ENCODE results near the gene DCAF6. TPM values are rescaled to one million over a fixed set of nuclear protein-coding genes. Genes with fewer than 3 reads are reported as not detected.
"Not testable (repeated sequence)": the region's sequence is repeated elsewhere in the genome, so short reads cannot be mapped to it uniquely, and the experiment has no call there.

The DCAF6 gene
- total RNA-seq, 2 donors from 2014 or later, result 30.7 to 42.8 TPM

DNA sequence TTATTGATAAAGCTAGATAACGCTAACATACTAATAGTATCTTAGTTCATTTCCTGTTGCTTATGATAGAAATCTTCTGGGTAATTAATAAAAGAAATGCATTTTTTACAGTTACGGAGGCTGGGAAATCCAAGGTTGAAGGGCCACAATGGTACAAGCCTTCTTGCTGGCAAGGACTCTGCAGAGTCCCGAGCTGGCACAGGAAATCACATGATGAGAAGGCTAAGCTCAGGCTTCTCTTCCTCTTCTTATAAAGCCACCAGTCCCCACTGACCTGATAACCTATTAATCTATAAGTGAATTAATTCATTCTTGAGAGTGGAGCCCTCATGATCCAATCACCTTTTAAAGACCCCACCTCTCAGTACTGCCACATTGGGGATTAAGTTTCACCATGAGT is 117.6 kb downstream of the DCAF6 start:
- intact Hi-C loops (cut with DNase I), result no loop called here
- Histone ChIP-seq H3K27me3 (no peaks in the 10 kb centered on the region), H3K27ac (no peak overlapping the region), H3K9me3 (no peaks in the 10 kb centered on the region), H3K4me3 (no peak overlapping the region), H3K36me3 (replicated peaks in 1 of 2; ENCODE audit: insufficient read depth in 1 of 2, low read depth in 2 of 2) (no peaks in the 10 kb centered on the region), H3K4me1 (no peaks in the 10 kb centered on the region)
- DNase-seq (no peak), ATAC-seq (no peak)
- 73 to 81% methylated on average over 3 of the region's 3 CpGs for WGBS, 2 donors
- TF ChIP-seq POLR2A (IDR thresholded peaks at IDR 0.05), result no peak
- TF ChIP-seq, protein P1, sequence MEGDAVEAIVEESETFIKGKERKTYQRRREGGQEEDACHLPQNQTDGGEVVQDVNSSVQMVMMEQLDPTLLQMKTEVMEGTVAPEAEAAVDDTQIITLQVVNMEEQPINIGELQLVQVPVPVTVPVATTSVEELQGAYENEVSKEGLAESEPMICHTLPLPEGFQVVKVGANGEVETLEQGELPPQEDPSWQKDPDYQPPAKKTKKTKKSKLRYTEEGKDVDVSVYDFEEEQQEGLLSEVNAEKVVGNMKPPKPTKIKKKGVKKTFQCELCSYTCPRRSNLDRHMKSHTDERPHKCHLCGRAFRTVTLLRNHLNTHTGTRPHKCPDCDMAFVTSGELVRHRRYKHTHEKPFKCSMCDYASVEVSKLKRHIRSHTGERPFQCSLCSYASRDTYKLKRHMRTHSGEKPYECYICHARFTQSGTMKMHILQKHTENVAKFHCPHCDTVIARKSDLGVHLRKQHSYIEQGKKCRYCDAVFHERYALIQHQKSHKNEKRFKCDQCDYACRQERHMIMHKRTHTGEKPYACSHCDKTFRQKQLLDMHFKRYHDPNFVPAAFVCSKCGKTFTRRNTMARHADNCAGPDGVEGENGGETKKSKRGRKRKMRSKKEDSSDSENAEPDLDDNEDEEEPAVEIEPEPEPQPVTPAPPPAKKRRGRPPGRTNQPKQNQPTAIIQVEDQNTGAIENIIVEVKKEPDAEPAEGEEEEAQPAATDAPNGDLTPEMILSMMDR (IDR thresholded peaks at IDR 0.05), result no peak

- H3K9me3 ChIP-seq; H3K4me3 ChIP-seq; H3K36me3 ChIP-seq (replicated peaks in 1 of 2; ENCODE audit: insufficient read depth in 1 of 2, low read depth in 2 of 2); DNase-seq; H3K27me3 ChIP-seq; H3K4me1 ChIP-seq; intact Hi-C loops (cut with DNase I); H3K27ac ChIP-seq: not testable (repeated sequence)
- peak; percentile 50 for ATAC-seq
- WGBS, 2 donors, result 15 to 83% methylated on average over 8 to 35 of the region's 35 CpGs
Observed at GRCh38 chr1:168056152-168056551, 119.7 kb downstream of the DCAF6 start.

DNA sequence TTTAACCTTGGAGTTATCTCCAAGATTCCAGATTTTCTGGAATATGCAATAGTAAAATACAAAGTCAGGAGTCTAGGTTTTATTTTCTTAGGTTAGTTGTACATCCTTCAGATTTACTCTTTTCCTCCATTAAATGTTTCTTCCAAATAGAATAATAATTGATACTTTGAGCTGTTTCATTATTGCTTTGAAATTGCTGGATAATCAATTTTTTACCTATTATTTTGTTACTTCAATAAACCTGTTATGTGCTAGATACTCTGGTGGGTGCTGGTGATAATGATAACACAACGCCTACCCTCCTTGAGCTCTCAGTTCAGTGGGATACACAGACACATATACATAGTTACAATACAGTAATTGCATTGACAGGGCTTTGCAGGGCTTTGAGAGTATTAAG is 120.9 kb downstream of the DCAF6 start:
- no peaks in the 10 kb centered on the region for H3K27me3 ChIP-seq
- intact Hi-C loops (cut with DNase I), result no loop called here
- H3K36me3 ChIP-seq (replicated peaks in 1 of 2; ENCODE audit: insufficient read depth in 1 of 2, low read depth in 2 of 2), result no peaks in the 10 kb centered on the region
- no peak for TF ChIP-seq POLR2A (IDR thresholded peaks at IDR 0.05)
- TF ChIP-seq, protein P1 (IDR thresholded peaks at IDR 0.05), result no peak
- 97 to 100% methylated on average over 1 of the region's 1 CpG for WGBS, 2 donors
- ATAC-seq (no peak), DNase-seq (no peak)
- H3K27ac ChIP-seq, result no peak overlapping the region
- H3K9me3 ChIP-seq, result no peaks in the 10 kb centered on the region
- H3K4me3 ChIP-seq, result no peak overlapping the region
- H3K4me1 ChIP-seq, result no peaks in the 10 kb centered on the region

DNA sequence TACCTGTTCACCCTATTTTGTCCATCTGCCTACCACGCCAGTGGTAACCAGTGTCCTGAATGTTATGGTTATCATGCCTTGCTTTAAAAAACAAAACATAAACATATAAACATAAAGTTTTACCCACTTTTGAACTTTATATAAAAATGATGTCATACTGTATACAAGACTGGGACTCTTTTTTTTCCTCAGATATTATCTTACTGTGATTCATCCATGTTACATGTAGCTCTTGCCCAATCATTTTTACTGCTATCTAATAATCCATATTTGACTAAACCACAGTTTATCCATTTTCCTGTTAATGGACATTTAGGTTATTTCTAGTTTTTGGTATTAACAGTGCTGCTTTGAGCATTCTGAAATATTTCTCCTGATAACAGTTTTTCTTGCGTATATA is 121.4 kb downstream of the DCAF6 start:
- H3K4me1 ChIP-seq, result no peaks in the 10 kb centered on the region
- intact Hi-C loops (cut with DNase I), result no loop called here
- WGBS, 2 donors, result 93 to 96% methylated on average over 2 of the region's 2 CpGs

DNA sequence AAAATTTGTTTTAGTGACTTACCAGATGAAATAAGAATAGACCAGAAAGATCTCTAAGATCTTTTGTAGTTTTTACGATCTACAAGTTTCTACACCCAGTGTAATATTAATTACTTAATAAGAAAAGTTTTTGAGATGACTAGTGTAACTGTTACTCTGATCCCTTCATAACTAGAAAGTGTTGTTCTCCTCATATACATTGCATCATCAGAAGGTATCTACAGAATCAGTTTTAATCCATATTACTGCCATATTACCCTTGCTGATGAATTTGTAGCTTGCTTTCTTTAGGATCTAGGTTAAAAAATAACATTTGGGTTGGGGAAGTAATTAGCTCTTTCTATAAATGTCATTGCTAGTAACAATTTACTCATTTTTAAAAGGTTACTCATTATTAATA is 127.7 kb downstream of the DCAF6 start:
- intact Hi-C loops (cut with DNase I), result no loop called here
- DNase-seq, result no peak
- Histone ChIP-seq H3K27ac (no peak overlapping the region), H3K4me3 (no peak overlapping the region), H3K36me3 (replicated peaks in 1 of 2; ENCODE audit: insufficient read depth in 1 of 2, low read depth in 2 of 2) (peaks cover 5 to 10% of the 10 kb centered on the region in 2 donors), H3K4me1 (no peaks in the 10 kb centered on the region), H3K9me3 (no peaks in the 10 kb centered on the region), H3K27me3 (no peaks in the 10 kb centered on the region)
- no peak for ATAC-seq
- TF ChIP-seq POLR2A (IDR thresholded peaks at IDR 0.05), result no peak
- 94 to 95% methylated on average over 1 of the region's 1 CpG for WGBS, 2 donors

More for the DNA sequence above, 121.4 kb downstream of the DCAF6 start:
- no peak overlapping the region for H3K27ac ChIP-seq
- H3K27me3 ChIP-seq, result no peaks in the 10 kb centered on the region
- H3K36me3 ChIP-seq (replicated peaks in 1 of 2; ENCODE audit: insufficient read depth in 1 of 2, low read depth in 2 of 2), result no peaks in the 10 kb centered on the region
- H3K4me3 ChIP-seq, result no peak overlapping the region
- no peak for TF ChIP-seq POLR2A (IDR thresholded peaks at IDR 0.05)
- TF ChIP-seq, protein P1 (IDR thresholded peaks at IDR 0.05), result no peak
- ATAC-seq (no peak), DNase-seq (no peak)
- H3K9me3 ChIP-seq, result no peaks in the 10 kb centered on the region

GRCh38 chr1:168065506-168065905 is 129.0 kb downstream of the DCAF6 start:
- TF ChIP-seq, protein P1 (IDR thresholded peaks at IDR 0.05), result no peak
- TF ChIP-seq POLR2A (IDR thresholded peaks at IDR 0.05), result no peak
- Histone ChIP-seq H3K27ac (no peak overlapping the region), H3K27me3 (no peaks in the 10 kb centered on the region), H3K9me3 (no peaks in the 10 kb centered on the region), H3K36me3 (replicated peaks in 1 of 2; ENCODE audit: insufficient read depth in 1 of 2, low read depth in 2 of 2) (peaks cover 7 to 17% of the 10 kb centered on the region in 2 donors), H3K4me3 (no peak overlapping the region), H3K4me1 (no peaks in the 10 kb centered on the region)
- DNase-seq (no peak), ATAC-seq (no peak)
- intact Hi-C loops (cut with DNase I), result no loop called here
- WGBS, 2 donors, result 81 to 82% methylated on average over 3 of the region's 3 CpGs
